ENCODE measurements around the gene TSPAN32. TPM values are rescaled to one million over a fixed set of nuclear protein-coding genes. Genes with fewer than 3 reads are reported as not detected.

The TSPAN32 gene
- polyA plus RNA-seq, 1 experiment = 0.42 TPM

DNA sequence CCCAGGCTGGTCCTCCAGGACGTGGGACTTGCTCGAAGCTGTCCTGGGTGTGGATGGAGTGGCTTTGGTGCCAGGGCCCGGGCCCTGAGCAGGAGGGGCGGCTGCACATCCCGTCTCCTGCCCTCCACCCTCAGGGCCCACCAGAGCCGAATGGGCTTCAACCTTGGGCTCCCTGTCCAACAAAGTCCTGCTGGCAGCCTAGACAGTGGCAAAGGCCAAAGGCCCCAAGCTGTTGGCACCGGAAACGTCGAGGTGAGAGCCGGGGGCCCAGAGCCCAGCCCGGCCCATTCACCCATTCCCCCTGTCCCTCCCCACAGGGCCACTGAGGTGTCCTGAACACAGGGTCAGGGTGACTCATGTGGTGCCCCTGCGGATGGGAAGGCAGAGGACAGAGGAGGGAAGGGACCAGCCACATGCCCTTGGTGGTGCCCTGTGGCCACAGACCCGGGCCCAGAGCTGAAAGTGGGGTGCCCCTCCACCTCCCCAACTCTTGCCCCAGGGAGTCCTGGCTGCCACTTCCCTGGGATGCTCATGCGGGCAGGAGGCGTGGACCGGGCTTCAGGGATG is 9.1 kb downstream of the TSPAN32 start:
- ChIA-PET POLR2A (no interaction called here), CTCF (interaction anchor here (0.7 to 4.7 kb wide), 5 partner anchors 72 to 159 kb away, joined by 3 to 46 read pairs (median 4); partner anchors contain the start of gene TSSC4)
- no peaks in the 10 kb centered on the region for H3K36me3 ChIP-seq (ENCODE audit: control insufficient read depth, insufficient read depth, low read length)
- no peak for DNase-seq (ENCODE audit: low read depth)
- TF ChIP-seq, protein P1, sequence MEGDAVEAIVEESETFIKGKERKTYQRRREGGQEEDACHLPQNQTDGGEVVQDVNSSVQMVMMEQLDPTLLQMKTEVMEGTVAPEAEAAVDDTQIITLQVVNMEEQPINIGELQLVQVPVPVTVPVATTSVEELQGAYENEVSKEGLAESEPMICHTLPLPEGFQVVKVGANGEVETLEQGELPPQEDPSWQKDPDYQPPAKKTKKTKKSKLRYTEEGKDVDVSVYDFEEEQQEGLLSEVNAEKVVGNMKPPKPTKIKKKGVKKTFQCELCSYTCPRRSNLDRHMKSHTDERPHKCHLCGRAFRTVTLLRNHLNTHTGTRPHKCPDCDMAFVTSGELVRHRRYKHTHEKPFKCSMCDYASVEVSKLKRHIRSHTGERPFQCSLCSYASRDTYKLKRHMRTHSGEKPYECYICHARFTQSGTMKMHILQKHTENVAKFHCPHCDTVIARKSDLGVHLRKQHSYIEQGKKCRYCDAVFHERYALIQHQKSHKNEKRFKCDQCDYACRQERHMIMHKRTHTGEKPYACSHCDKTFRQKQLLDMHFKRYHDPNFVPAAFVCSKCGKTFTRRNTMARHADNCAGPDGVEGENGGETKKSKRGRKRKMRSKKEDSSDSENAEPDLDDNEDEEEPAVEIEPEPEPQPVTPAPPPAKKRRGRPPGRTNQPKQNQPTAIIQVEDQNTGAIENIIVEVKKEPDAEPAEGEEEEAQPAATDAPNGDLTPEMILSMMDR (IDR thresholded peaks at IDR 0.05; ENCODE audit: insufficient read depth, low read depth, low read length) = no peak
- no peak overlapping the region for H3K4me3 ChIP-seq (ENCODE audit: low read depth, low read length)
- no peaks in the 10 kb centered on the region for H3K27me3 ChIP-seq (ENCODE audit: control insufficient read depth, insufficient read depth, low read length)

- H3K4me3 ChIP-seq (ENCODE audit: low read depth, low read length) = no peak overlapping the region
- TF ChIP-seq, protein P1 (IDR thresholded peaks at IDR 0.05; ENCODE audit: insufficient read depth, low read depth, low read length) = no peak
- H3K27me3 ChIP-seq (ENCODE audit: control insufficient read depth, insufficient read depth, low read length) = no peaks in the 10 kb centered on the region
- CTCF ChIA-PET = interaction anchor here (0.8 to 4.7 kb wide), 6 partner anchors 79 to 160 kb away, joined by 3 to 46 read pairs (median 4); no protein-coding TSS in a partner anchor
- no peak for DNase-seq (ENCODE audit: low read depth)
- POLR2A ChIA-PET = interaction anchor here (0.6 kb wide), 1 partner anchor 71 kb away, joined by 6 read pairs; no protein-coding TSS in a partner anchor
- H3K36me3 ChIP-seq (ENCODE audit: control insufficient read depth, insufficient read depth, low read length) = no peaks in the 10 kb centered on the region
Measured at GRCh38 chr11:2311353-2312133, 9.7 kb downstream of the TSPAN32 start.

DNA sequence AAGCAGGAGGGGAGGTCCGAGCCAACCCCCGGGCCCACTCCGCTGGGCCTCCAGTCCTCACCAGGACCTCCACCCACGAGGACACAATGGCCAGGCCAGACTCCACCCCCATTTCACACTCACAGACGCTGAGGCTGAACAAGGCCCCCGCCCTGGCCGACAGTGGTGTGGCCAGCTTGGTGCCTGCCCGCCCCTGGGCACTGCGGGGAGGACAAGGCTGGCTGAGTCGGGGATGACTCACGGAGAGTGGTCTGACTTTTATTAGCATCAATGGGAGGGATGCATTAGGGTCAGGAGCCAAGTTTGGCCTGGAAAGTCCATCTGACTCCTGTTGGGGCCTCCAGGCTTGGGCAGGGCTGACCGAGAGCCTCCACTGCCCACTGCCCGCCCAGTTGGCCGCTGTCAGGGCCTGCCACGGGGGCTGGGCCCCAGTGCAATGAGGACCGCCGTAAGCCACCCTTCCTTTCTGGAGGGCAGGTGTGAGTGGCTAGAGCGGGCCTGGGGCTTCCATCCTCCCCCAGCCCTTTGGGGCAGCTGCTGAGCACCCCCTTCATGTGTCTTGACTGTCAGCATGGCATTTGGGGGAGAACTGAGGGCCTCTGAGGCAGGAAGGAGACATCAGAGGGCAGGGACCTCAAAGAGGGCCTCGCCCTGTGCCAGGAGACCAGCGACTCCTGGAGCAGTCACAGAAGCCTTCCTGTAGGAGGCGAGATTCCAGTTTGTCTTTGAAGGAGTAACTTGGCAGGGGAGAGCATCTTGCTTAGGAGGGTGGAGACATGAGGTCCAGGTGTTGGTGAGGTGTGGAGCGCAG is 10.6 kb downstream of the TSPAN32 start:
- TF ChIP-seq, protein P1 (IDR thresholded peaks at IDR 0.05; ENCODE audit: insufficient read depth, low read depth, low read length) = peak; percentile 7; the same call in 1 of the 2 replicates
- peak; percentile 34 for DNase-seq (ENCODE audit: low read depth)
- Histone ChIP-seq H3K4me3 (ENCODE audit: low read depth, low read length) (no peak overlapping the region), H3K27me3 (ENCODE audit: control insufficient read depth, insufficient read depth, low read length) (no peaks in the 10 kb centered on the region), H3K36me3 (ENCODE audit: control insufficient read depth, insufficient read depth, low read length) (no peaks in the 10 kb centered on the region)
- CTCF ChIA-PET = interaction anchor here (0.8 to 4.7 kb wide), 7 partner anchors 8 to 118 kb away, joined by 3 to 46 read pairs (median 4); no protein-coding TSS in a partner anchor
- POLR2A ChIA-PET = interaction anchor here (0.6 kb wide), 1 partner anchor 69 kb away, joined by 4 read pairs; no protein-coding TSS in a partner anchor

DNA sequence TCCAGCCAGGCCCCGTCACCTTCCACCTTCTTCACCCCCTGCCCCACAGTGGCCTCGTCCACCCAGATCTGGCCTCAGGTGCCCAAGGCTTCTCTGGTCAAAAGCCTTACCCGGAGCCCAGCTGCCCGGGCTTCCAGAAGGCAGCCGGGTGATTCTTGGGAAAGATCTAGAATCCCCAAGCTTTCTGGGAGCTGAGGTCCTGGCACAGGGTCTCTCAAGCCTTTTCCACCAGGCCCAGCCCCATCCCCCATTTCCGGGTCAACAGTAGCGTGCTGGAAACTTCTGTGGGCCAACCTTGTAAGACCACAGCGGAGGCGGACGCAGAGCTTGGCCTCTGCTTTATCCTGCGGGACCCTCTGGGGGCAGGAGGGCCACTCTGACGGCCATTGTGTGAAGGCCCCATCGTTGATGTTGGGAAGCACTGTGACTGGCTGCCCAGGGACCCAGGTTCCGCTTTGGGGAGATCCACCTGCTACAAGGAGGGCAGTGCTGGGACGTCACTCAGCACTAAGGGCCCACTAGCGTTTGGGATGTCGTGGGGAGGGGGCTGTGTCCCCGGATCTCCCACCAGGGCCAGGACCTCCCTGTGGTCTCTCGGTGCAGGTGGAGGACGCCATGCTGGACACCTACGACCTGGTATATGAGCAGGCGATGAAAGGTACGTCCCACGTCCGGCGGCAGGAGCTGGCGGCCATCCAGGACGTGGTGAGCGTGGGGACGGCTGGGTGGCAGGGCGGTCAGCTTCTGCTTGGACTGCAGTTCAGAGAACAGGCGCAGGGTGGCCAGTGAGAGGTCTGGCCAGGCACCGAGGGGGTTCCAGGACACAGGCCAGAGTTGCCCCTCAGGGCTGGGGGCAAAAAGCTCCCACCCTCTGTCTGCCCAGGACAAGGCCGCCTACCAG is 11.5 kb downstream of the TSPAN32 start:
- no peak for DNase-seq (ENCODE audit: low read depth)
- H3K36me3 ChIP-seq (ENCODE audit: control insufficient read depth, insufficient read depth, low read length) = no peaks in the 10 kb centered on the region
- ChIA-PET POLR2A (no interaction called here), CTCF (interaction anchor here (1.0 to 4.7 kb wide), 4 partner anchors 9 to 107 kb away, joined by 3 to 46 read pairs (median 8); no protein-coding TSS in a partner anchor)
- no peak overlapping the region for H3K4me3 ChIP-seq (ENCODE audit: low read depth, low read length)
- TF ChIP-seq, protein P1 (IDR thresholded peaks at IDR 0.05; ENCODE audit: insufficient read depth, low read depth, low read length) = no peak
- H3K27me3 ChIP-seq (ENCODE audit: control insufficient read depth, insufficient read depth, low read length) = no peaks in the 10 kb centered on the region

All from BJ (cell line).